Caco-2 (cell line): ENCODE data around the gene RRBP1. TPM values are rescaled to one million over a fixed set of nuclear protein-coding genes. Genes with fewer than 3 reads are reported as not detected.
A peak's percentile ranks its signal among the peaks of the same experiment; 100 is the strongest.

ENCODE experiments used
- BruUV-seq: library from RNA; stranded (reverse); fragments of 400-500 nt; replicated peaks from 2 replicates; lab custom pipeline; 2021; lab: Mats Ljungman, UMichigan
- CTCF ChIA-PET: fragments of 300-600 bp; sonication (Branson Sonifier 250); formaldehyde crosslinking; loops from one replicate; lab custom pipeline; 2022; ENCODE audit warnings: antibody characterized with exemption; lab: Charles Lee
- POLR2A ChIA-PET: fragments of 300-600 bp; sonication (Branson Sonifier 250); formaldehyde crosslinking; loops from one replicate; lab custom pipeline; 2022; ENCODE audit warnings: antibody characterized with exemption; lab: Charles Lee
- DNase-seq, 2 experiments: peaks; one replicate each; pipeline versions ENCODE4 v3.0.0 to v3.0.0-alpha.2; 2020 to 2022
- H3K27me3 ChIP-seq: replicated peaks from 2 replicates; pipeline ENCODE4 v1.6.0; 2011; ENCODE audit warnings: low read length; ENCODE audit not compliant: control insufficient read depth, insufficient read depth
- H3K36me3 ChIP-seq: 2 replicates; pipeline ENCODE4 v1.5.1; 2011; ENCODE audit warnings: low read length; ENCODE audit not compliant: control insufficient read depth, insufficient read depth
- H3K4me1 ChIP-seq: fragments of 250-450 bp; sonication (Bioruptor Pico); 2 replicates; pipeline ENCODE4 v1.5.1; 2020; ENCODE audit warnings: mild to moderate bottlenecking
- H3K4me3 ChIP-seq: 2 replicates; pipeline ENCODE4 v1.5.1; 2011; ENCODE audit warnings: low read depth, mild to moderate bottlenecking, control low read depth, low read length
- H3K9me3 ChIP-seq: fragments of 250-450 bp; sonication (Bioruptor Pico); 2 replicates; pipeline ENCODE4 v1.5.1; 2020; ENCODE audit warnings: mild to moderate bottlenecking, moderate library complexity
- H3K27ac Mint-ChIP-seq: one replicate; pipeline ENCODE4 v1.8.0; 2022; ENCODE audit warnings: mixed read lengths; ENCODE audit not compliant: unreplicated experiment
- H3K27me3 Mint-ChIP-seq: one replicate; pipeline ENCODE4 v1.8.0; 2022; ENCODE audit warnings: mixed read lengths; ENCODE audit not compliant: insufficient read depth, unreplicated experiment
- H3K36me3 Mint-ChIP-seq: one replicate; pipeline ENCODE4 v1.8.0; 2022; ENCODE audit warnings: mild to moderate bottlenecking, mixed read lengths; ENCODE audit not compliant: insufficient read depth, unreplicated experiment
- H3K4me1 Mint-ChIP-seq: one replicate; pipeline ENCODE4 v1.8.0; 2022; ENCODE audit warnings: low read depth, mixed read lengths; ENCODE audit not compliant: unreplicated experiment
- H3K4me3 Mint-ChIP-seq: one replicate; pipeline ENCODE4 v1.8.0; 2022; ENCODE audit warnings: mild to moderate bottlenecking, moderate library complexity, mixed read lengths; ENCODE audit not compliant: unreplicated experiment
- H3K9me3 Mint-ChIP-seq: one replicate; pipeline ENCODE4 v1.8.0; 2022; ENCODE audit warnings: mixed read lengths; ENCODE audit not compliant: unreplicated experiment
- intact Hi-C: fragments of 100-400 bp; cut with micrococcal nuclease; formaldehyde crosslinking; loops from one replicate; pipeline ENCODE4 v1.10.0; 2022; ENCODE audit not compliant: unreplicated experiment
- total RNA-seq: library from RNA; stranded (reverse); gene quantifications from 2 replicates; pipeline ENCODE4 v1.2.3, GENCODE V29; 2022
- TF ChIP-seq, protein P1 (sequence below), 2 experiments: fragments of 200-600 bp in 1 of 2; IDR thresholded peaks; 1 replicate in 1 of 2; 2 replicates in 1 of 2; pipeline versions ENCODE4 v1.5.1 to v1.8.0; 2011 to 2022; ENCODE audit warnings: antibody characterized with exemption in 1 of 2, control low read depth in 1 of 2, inconsistent platforms in 1 of 2, low read depth in 1 of 2, low read length in 1 of 2, mild to moderate bottlenecking in 1 of 2, moderate library complexity in 1 of 2; ENCODE audit not compliant: insufficient read depth in 1 of 2, severe bottlenecking in 1 of 2, unreplicated experiment in 1 of 2

RRBP1 gene
- total RNA-seq, 1 experiment from 2014 or later: 758 TPM

DNA sequence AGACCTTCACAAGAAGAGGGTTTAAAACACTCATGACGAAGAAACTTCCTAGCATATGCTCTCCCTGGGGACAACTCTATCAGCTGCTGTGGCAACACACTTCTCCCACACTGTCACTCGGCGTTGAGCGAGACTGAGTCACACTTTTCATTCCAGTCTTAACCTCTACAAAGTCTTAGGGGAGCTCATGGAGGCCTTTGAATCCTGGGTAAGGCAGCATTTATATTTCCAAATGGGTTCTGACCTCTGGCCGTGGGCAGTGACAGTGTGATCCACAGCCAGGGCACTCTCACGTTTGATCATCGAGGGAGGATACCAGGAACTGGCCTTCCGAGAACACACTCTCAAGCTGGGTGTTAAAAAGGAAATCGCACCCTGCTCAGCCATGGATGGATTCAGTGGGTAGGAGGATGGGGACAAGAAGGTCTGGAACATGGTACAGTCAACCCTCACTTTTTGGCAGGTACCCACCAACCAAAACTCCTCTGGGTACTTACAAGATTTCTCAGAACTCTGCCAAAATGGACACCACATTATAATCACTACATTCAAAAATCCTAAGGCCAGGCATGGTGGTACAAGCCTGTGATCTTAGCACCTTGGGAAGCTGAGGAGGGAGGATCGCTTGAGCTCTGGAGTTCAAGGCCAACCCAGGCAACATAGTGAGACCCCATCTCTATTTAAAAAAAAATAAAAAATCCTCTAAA, 19.6 kb downstream of the RRBP1 start:
- peaks cover 97% of the 10 kb centered on the region for H3K36me3 Mint-ChIP-seq
- peak overlapping the region; percentile 83 for H3K27ac Mint-ChIP-seq
- ChIA-PET POLR2A (interaction anchor here (0.6 kb wide), 1 partner anchor 63 kb away, joined by 3 read pairs; no protein-coding TSS in a partner anchor), CTCF (no interaction called here)
- TF ChIP-seq, protein P1, sequence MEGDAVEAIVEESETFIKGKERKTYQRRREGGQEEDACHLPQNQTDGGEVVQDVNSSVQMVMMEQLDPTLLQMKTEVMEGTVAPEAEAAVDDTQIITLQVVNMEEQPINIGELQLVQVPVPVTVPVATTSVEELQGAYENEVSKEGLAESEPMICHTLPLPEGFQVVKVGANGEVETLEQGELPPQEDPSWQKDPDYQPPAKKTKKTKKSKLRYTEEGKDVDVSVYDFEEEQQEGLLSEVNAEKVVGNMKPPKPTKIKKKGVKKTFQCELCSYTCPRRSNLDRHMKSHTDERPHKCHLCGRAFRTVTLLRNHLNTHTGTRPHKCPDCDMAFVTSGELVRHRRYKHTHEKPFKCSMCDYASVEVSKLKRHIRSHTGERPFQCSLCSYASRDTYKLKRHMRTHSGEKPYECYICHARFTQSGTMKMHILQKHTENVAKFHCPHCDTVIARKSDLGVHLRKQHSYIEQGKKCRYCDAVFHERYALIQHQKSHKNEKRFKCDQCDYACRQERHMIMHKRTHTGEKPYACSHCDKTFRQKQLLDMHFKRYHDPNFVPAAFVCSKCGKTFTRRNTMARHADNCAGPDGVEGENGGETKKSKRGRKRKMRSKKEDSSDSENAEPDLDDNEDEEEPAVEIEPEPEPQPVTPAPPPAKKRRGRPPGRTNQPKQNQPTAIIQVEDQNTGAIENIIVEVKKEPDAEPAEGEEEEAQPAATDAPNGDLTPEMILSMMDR (IDR thresholded peaks at IDR 0.05; ENCODE audit: insufficient read depth in 1 of 2, low read depth in 1 of 2, low read length in 1 of 2, severe bottlenecking in 1 of 2, unreplicated experiment in 1 of 2): no peak
- Histone ChIP-seq H3K36me3 (peaks cover 22% of the 10 kb centered on the region), H3K4me1 (peaks cover 9% of the 10 kb centered on the region; the same call in 1 of the 2 replicates), H3K4me3 (no peak overlapping the region), H3K9me3 (no peaks in the 10 kb centered on the region), H3K27me3 (no peaks in the 10 kb centered on the region)
- peaks cover 42% of the 10 kb centered on the region for H3K4me1 Mint-ChIP-seq
- H3K9me3 Mint-ChIP-seq: peaks cover 12% of the 10 kb centered on the region
- BruUV-seq: no TSS peak
- intact Hi-C loops: no loop called here
- H3K4me3 Mint-ChIP-seq: no peak overlapping the region
- peak in 1 of 2 experiments; percentile 11 for DNase-seq
- no peaks in the 10 kb centered on the region for H3K27me3 Mint-ChIP-seq

DNA sequence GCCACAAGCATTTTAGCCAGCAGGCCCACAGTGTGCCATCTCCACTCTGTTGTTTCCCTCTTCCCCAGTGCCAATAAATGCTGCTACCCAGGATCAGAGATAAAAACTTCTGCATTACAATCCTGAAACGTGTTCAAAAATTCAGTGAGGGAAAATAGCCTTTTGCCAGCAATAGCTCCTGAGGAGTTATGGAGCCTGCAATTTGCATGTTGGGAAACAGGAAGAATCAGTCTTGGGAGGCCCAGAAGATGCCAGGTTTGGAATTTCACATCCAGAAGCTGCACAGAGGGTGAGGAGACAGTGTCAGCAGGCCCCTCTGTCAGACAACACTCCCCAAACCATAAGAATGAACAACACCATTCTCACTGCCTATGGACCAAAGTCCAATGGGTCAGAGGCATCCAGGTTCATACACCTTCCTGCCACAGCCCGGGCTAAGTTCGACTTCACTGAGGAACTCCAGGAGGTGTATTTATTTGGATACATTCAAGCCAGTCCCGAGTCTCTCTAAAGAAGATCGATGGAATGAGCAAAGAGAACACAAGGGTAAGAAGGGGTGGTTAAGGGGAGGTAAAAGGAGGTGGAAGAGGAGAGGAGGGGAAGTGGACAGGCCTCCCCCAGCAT, 20.8 kb downstream of the RRBP1 start:
- POLR2A ChIA-PET: no interaction called here
- Mint-ChIP-seq H3K4me3 (no peak overlapping the region), H3K27me3 (no peaks in the 10 kb centered on the region), H3K36me3 (peaks cover 97% of the 10 kb centered on the region), H3K9me3 (peaks cover 12% of the 10 kb centered on the region), H3K27ac (peak overlapping the region; percentile 83), H3K4me1 (peaks cover 47% of the 10 kb centered on the region)
- Histone ChIP-seq H3K9me3 (no peaks in the 10 kb centered on the region), H3K27me3 (no peaks in the 10 kb centered on the region), H3K36me3 (peaks cover 20% of the 10 kb centered on the region), H3K4me1 (peaks cover 9% of the 10 kb centered on the region; the same call in 1 of the 2 replicates), H3K4me3 (no peak overlapping the region)
- intact Hi-C loops: no loop called here
- DNase-seq: peak in 1 of 2 experiments; percentile 38
- TF ChIP-seq, protein P1 (IDR thresholded peaks at IDR 0.05; ENCODE audit: insufficient read depth in 1 of 2, low read depth in 1 of 2, low read length in 1 of 2, severe bottlenecking in 1 of 2, unreplicated experiment in 1 of 2): no peak
- CTCF ChIA-PET: no interaction called here
- no TSS peak for BruUV-seq

DNA sequence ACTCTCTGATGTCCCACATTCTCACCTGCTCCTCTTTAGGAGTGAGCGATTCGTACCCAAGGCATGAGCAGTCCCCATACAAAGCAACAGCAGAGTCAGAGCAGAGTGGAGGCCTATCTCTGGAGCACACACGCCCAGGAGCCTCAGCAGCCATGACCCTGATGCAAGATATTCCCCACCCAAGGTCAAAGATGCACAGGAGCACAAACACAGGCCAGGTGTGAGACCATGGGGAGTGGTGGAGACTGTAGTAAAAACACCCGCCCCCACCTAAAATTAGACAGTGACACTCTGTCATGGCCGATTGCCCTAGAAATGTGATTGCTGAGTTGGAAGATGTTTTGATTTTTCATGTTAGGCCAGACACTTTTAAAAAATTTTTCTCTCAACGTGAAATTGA, 21.4 kb downstream of the RRBP1 start:
- Mint-ChIP-seq H3K27me3 (no peaks in the 10 kb centered on the region), H3K36me3 (peaks cover 97% of the 10 kb centered on the region), H3K4me3 (peak overlapping the region; percentile 61), H3K9me3 (peaks cover 12% of the 10 kb centered on the region), H3K4me1 (peaks cover 47% of the 10 kb centered on the region), H3K27ac (peak overlapping the region; percentile 83)
- TF ChIP-seq, protein P1 (IDR thresholded peaks at IDR 0.05; ENCODE audit: insufficient read depth in 1 of 2, low read depth in 1 of 2, low read length in 1 of 2, severe bottlenecking in 1 of 2, unreplicated experiment in 1 of 2): no peak
- Histone ChIP-seq H3K9me3 (no peaks in the 10 kb centered on the region), H3K4me1 (peaks cover 9% of the 10 kb centered on the region; the same call in 1 of the 2 replicates), H3K27me3 (no peaks in the 10 kb centered on the region), H3K36me3 (peaks cover 20% of the 10 kb centered on the region), H3K4me3 (no peak overlapping the region)
- BruUV-seq: no TSS peak
- ChIA-PET CTCF (no interaction called here), POLR2A (no interaction called here)
- peak in 1 of 2 experiments; percentile 22 for DNase-seq
- intact Hi-C loops: no loop called here
